Chondrocyte (in vitro differentiated cells): Measurements from ENCODE around the gene MX2. TPM values are rescaled to one million over a fixed set of nuclear protein-coding genes. Genes with fewer than 3 reads are reported as not detected.
A peak's percentile ranks its signal among the peaks of the same experiment; 100 is the strongest.

Source experiments
- DNase-seq: peaks from one replicate; pipeline ENCODE4 v3.0.0; 2021; ENCODE audit warnings: mixed read lengths, low spot score
- H3K27ac Mint-ChIP-seq: one replicate; pipeline ENCODE4 v1.8.0; 2021; ENCODE audit warnings: mild to moderate bottlenecking, moderate library complexity, mixed read lengths; ENCODE audit not compliant: unreplicated experiment
- H3K27me3 Mint-ChIP-seq: 2 replicates; pipeline ENCODE4 v1.8.0; 2021; ENCODE audit warnings: low read depth, mixed read lengths
- H3K36me3 Mint-ChIP-seq: 2 replicates; pipeline ENCODE4 v1.8.0; 2021; ENCODE audit warnings: low read depth, mixed read lengths
- H3K4me1 Mint-ChIP-seq: 2 replicates; pipeline ENCODE4 v1.8.0; 2021; ENCODE audit warnings: low read depth, mild to moderate bottlenecking, mixed read lengths
- H3K4me3 Mint-ChIP-seq: one replicate; pipeline ENCODE4 v1.8.0; 2021; ENCODE audit warnings: mild to moderate bottlenecking, moderate library complexity, mixed read lengths; ENCODE audit not compliant: unreplicated experiment
- H3K9me3 Mint-ChIP-seq: 2 replicates; pipeline ENCODE4 v1.8.0; 2021; ENCODE audit warnings: low read depth, mixed read lengths
- CTCF ChIP-seq: fragments of 200-600 bp; sonication (generic); IDR thresholded peaks from 2 replicates; pipeline ENCODE4 v1.5.0; 2021; ENCODE audit warnings: antibody characterized with exemption, mild to moderate bottlenecking, moderate library complexity
- total RNA-seq: library from RNA; stranded (reverse); gene quantifications from 3 replicates; pipeline ENCODE4 v1.2.1, GENCODE V29; 2021

The MX2 gene
- total RNA-seq, 1 donor from 2014 or later, result not detected

GRCh38 chr21:41349126-41349525, 12.7 kb upstream of the MX2 start:
- no peak for DNase-seq
- no peaks in the 10 kb centered on the region for H3K36me3 Mint-ChIP-seq
- H3K4me3 Mint-ChIP-seq, result no peak overlapping the region
- no peaks in the 10 kb centered on the region for H3K9me3 Mint-ChIP-seq
- peaks cover 35% of the 10 kb centered on the region for H3K27me3 Mint-ChIP-seq
- no peak for TF ChIP-seq CTCF
- H3K27ac Mint-ChIP-seq, result no peak overlapping the region
- H3K4me1 Mint-ChIP-seq, result no peaks in the 10 kb centered on the region

GRCh38 chr21:41349619-41350390, 12.0 kb upstream of the MX2 start:
- Mint-ChIP-seq H3K9me3 (no peaks in the 10 kb centered on the region), H3K27me3 (peaks cover 35% of the 10 kb centered on the region), H3K36me3 (no peaks in the 10 kb centered on the region), H3K27ac (no peak overlapping the region), H3K4me3 (no peak overlapping the region), H3K4me1 (no peaks in the 10 kb centered on the region)
- no peak for DNase-seq
- no peak for TF ChIP-seq CTCF

DNA sequence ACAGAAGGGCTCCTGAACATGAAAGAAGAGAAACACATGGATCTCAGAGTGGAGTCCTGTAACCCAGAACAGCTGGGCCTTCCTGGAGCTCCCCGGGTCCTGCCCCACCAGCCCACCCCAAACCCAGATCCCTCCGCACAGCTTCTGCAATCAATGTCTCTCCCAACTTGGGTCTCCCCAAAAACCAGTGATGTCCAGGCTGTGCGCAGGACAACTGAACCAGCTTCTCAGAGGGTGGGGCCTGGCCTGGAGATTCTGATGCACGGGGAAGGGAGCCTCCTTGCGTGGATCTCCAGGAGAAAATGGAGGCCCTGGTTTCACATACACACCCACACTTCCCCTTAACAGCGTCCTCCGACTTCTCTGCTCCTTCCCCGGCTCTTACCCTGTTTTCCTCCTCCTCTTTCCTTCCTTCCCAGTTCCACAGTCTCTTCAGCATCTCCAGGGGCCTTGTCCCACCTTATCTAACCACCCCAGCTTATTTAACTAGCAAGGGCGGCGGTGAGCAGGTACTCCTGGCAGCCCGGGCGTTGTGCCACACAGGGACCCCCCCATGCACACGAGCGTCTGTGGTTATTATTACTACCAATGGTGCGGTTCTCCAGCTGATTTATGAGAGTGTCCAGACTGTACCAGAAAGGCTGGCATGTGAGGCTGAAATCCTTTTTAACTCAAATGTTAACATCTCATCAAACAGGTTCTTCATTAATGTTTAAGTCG, 11.2 kb upstream of the MX2 start:
- Mint-ChIP-seq H3K4me1 (no peaks in the 10 kb centered on the region), H3K4me3 (no peak overlapping the region), H3K27ac (no peak overlapping the region), H3K9me3 (no peaks in the 10 kb centered on the region), H3K36me3 (no peaks in the 10 kb centered on the region), H3K27me3 (peaks cover 37% of the 10 kb centered on the region)
- no peak for DNase-seq
- no peak for TF ChIP-seq CTCF

- peaks cover 18% of the 10 kb centered on the region for H3K27me3 Mint-ChIP-seq
- no peaks in the 10 kb centered on the region for H3K36me3 Mint-ChIP-seq
- H3K9me3 Mint-ChIP-seq, result no peaks in the 10 kb centered on the region
- no peaks in the 10 kb centered on the region for H3K4me1 Mint-ChIP-seq
- no peak overlapping the region for H3K27ac Mint-ChIP-seq
- H3K4me3 Mint-ChIP-seq, result no peak overlapping the region
- no peak for TF ChIP-seq CTCF
- peak; percentile 60 for DNase-seq
Measured at GRCh38 chr21:41357546-41357945, 4.3 kb upstream of the MX2 start.

- no peak overlapping the region for H3K27ac Mint-ChIP-seq
- H3K27me3 Mint-ChIP-seq, result peaks cover 12% of the 10 kb centered on the region
- no peaks in the 10 kb centered on the region for H3K36me3 Mint-ChIP-seq
- H3K4me1 Mint-ChIP-seq, result no peaks in the 10 kb centered on the region
- TF ChIP-seq CTCF, result no peak
- H3K4me3 Mint-ChIP-seq, result no peak overlapping the region
- H3K9me3 Mint-ChIP-seq, result no peaks in the 10 kb centered on the region
- peak; percentile 67 for DNase-seq
Measured at GRCh38 chr21:41358193-41359166, 3.3 kb upstream of the MX2 start.
